ENCODE measurements around the gene PAK4.

Gene PAK4

GRCh38 chr19:39125554-39126311 lies at the start of gene PAK4:
Gene PAK4 (plus strand): TSS chr19:39125786. CDS start chr19:39169554, 43,768 bp downstream.
- Histone ChIP-seq H3K27ac (ENCODE audit: low read length) (no peak within 1 kb of the TSS), H3K4me1 (ENCODE audit: control insufficient read depth, insufficient read depth, low read length) (peaks cover 1% of the 10 kb centered on the region; the same call in 1 of the 2 replicates), H3K9me3 (ENCODE audit: control insufficient read depth, insufficient read depth, low read length) (no peaks in the 10 kb centered on the region), H3K36me3 (ENCODE audit: control insufficient read depth, insufficient read depth, low read length) (no peaks in the 10 kb centered on the region), H3K27me3 (ENCODE audit: control insufficient read depth, insufficient read depth, low read length) (peaks cover 2% of the 10 kb centered on the region), H3K4me3 (ENCODE audit: low read length) (peak within 1 kb of the TSS; percentile 96)
- peak; percentile 93 for DNase-seq (ENCODE audit: low read depth, low spot score)
- WGBS (ENCODE audit: insufficient coverage, insufficient read length) = no CpG with 5 or more reads among the region's 64 CpGs

- H3K4me1 ChIP-seq (ENCODE audit: control insufficient read depth, insufficient read depth, low read length) = no peaks in the 10 kb centered on the region
Observed at GRCh38 chr19:39077323-39077722, 48.3 kb upstream of the PAK4 start.

GRCh38 chr19:39078436-39079200 lies 47.0 kb upstream of the PAK4 start:
- H3K4me3 ChIP-seq (ENCODE audit: low read length) = no peak overlapping the region
- no peaks in the 10 kb centered on the region for H3K4me1 ChIP-seq (ENCODE audit: control insufficient read depth, insufficient read depth, low read length)
- WGBS (ENCODE audit: insufficient coverage, insufficient read length) = 100% methylated on average over 1 of the region's 7 CpGs
- H3K9me3 ChIP-seq (ENCODE audit: control insufficient read depth, insufficient read depth, low read length) = no peaks in the 10 kb centered on the region
- peaks cover 7% of the 10 kb centered on the region for H3K27me3 ChIP-seq (ENCODE audit: control insufficient read depth, insufficient read depth, low read length)
- H3K36me3 ChIP-seq (ENCODE audit: control insufficient read depth, insufficient read depth, low read length) = no peaks in the 10 kb centered on the region
- H3K27ac ChIP-seq (ENCODE audit: low read length) = no peak overlapping the region
- no peak for DNase-seq (ENCODE audit: low read depth, low spot score)

More at GRCh38 chr19:39077323-39077722, 48.3 kb upstream of the PAK4 start:
- Histone ChIP-seq H3K27me3 (ENCODE audit: control insufficient read depth, insufficient read depth, low read length) (no peaks in the 10 kb centered on the region; the same call in 1 of the 2 replicates), H3K9me3 (ENCODE audit: control insufficient read depth, insufficient read depth, low read length) (no peaks in the 10 kb centered on the region), H3K27ac (ENCODE audit: low read length) (no peak overlapping the region), H3K4me3 (ENCODE audit: low read length) (no peak overlapping the region), H3K36me3 (ENCODE audit: control insufficient read depth, insufficient read depth, low read length) (no peaks in the 10 kb centered on the region)
- DNase-seq (ENCODE audit: low read depth, low spot score) = no peak
- no CpG with 5 or more reads among the region's 11 CpGs for WGBS (ENCODE audit: insufficient coverage, insufficient read length)

DNA sequence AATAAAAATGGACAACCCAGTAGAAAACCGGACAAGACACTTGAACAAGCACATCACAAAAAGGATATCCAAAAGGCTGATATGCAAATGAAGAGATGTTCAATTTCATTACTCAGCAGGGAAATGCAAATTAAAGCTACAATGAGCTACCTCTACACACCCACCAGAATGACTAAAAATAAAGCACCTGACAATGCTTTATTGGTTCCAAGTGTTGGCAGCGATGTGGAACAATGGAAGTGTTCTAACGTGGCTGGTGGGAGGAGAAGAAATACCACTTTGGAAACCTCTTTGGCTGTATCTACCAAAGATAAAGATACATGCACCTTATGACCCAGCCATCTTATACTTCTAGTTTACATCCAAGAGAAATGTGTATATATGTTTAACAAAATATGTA lies 45.2 kb upstream of the PAK4 start:
- Histone ChIP-seq H3K36me3 (ENCODE audit: control insufficient read depth, insufficient read depth, low read length) (no peaks in the 10 kb centered on the region), H3K4me3 (ENCODE audit: low read length) (no peak overlapping the region), H3K27me3 (ENCODE audit: control insufficient read depth, insufficient read depth, low read length) (peaks cover 15% of the 10 kb centered on the region; the same call in 1 of the 2 replicates), H3K9me3 (ENCODE audit: control insufficient read depth, insufficient read depth, low read length) (no peaks in the 10 kb centered on the region), H3K27ac (ENCODE audit: low read length) (no peak overlapping the region), H3K4me1 (ENCODE audit: control insufficient read depth, insufficient read depth, low read length) (peaks cover 2% of the 10 kb centered on the region; the same call in 1 of the 2 replicates)
- WGBS (ENCODE audit: insufficient coverage, insufficient read length) = no CpG with 5 or more reads among the region's 3 CpGs
- no peak for DNase-seq (ENCODE audit: low read depth, low spot score)

DNA sequence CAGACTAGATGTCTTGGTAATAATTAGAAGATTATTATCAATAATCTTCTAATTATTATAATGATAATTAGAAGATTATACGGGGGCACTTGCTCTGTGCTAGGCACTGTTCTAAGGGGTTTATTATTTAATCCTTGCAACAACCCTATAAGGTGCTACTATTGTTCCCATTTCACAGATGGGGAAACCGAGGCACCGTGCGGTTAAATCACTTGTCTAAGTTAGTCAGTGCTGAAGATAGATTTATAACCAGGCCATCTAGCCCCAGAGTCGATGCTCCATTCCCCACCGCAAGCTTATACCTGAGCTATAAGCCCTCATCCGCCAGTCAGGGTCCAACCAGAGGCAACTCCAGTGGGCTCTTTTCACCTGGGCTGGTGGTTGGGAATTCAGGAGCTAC lies 43.4 kb upstream of the PAK4 start:
- no CpG with 5 or more reads among the region's 7 CpGs for WGBS (ENCODE audit: insufficient coverage, insufficient read length)
- H3K36me3 ChIP-seq (ENCODE audit: control insufficient read depth, insufficient read depth, low read length) = no peaks in the 10 kb centered on the region
- H3K4me3 ChIP-seq (ENCODE audit: low read length) = no peak overlapping the region
- H3K4me1 ChIP-seq (ENCODE audit: control insufficient read depth, insufficient read depth, low read length) = peaks cover 2% of the 10 kb centered on the region; the same call in 1 of the 2 replicates
- H3K27ac ChIP-seq (ENCODE audit: low read length) = no peak overlapping the region
- no peaks in the 10 kb centered on the region for H3K9me3 ChIP-seq (ENCODE audit: control insufficient read depth, insufficient read depth, low read length)
- DNase-seq (ENCODE audit: low read depth, low spot score) = no peak
- H3K27me3 ChIP-seq (ENCODE audit: control insufficient read depth, insufficient read depth, low read length) = peaks cover 15% of the 10 kb centered on the region; the same call in 1 of the 2 replicates

DNA sequence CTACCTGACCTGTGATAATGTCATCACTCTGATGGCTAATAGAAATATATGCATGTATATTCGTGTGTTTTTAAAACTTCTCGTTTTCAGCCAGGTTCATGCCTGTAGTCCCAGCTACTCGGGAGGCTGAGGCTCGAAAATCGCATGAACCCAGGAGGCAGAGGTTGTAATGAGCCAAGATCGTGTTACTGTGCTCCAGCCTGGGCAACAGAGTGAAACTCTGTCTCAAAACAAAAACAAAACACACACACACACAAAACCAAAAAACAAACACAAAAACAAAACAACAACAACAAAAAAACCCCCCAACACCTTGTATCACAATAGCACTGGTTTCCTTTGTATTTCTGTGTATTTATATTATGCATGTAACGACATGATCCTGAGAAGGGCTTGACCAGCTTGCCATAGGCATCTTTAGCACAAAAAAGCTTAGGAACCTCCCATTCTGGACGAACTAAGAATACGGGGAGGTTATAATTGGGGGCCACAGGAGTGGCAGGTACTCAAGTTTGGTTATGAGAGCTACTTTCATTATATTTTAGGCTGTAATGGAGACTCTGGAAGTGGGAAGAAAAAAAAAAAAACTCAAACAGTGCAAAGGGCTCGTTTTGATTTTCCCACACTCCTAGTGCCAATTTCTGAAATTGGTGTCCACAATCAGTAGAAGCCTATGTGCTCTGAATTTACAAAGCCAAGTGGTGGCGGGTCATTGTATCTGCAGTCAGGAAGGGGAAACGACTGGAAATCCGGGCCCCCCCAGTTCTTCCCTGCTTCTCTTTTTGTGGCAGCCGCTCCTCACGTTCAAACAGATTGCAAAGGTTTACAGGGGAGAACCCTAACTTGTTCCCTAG lies 42.6 kb upstream of the PAK4 start:
- H3K27ac ChIP-seq (ENCODE audit: low read length) = no peak overlapping the region
- no peaks in the 10 kb centered on the region for H3K9me3 ChIP-seq (ENCODE audit: control insufficient read depth, insufficient read depth, low read length)
- DNase-seq (ENCODE audit: low read depth, low spot score) = no peak
- peaks cover 15% of the 10 kb centered on the region; the same call in 1 of the 2 replicates for H3K27me3 ChIP-seq (ENCODE audit: control insufficient read depth, insufficient read depth, low read length)
- no peaks in the 10 kb centered on the region for H3K36me3 ChIP-seq (ENCODE audit: control insufficient read depth, insufficient read depth, low read length)
- H3K4me1 ChIP-seq (ENCODE audit: control insufficient read depth, insufficient read depth, low read length) = peaks cover 2% of the 10 kb centered on the region; the same call in 1 of the 2 replicates
- H3K4me3 ChIP-seq (ENCODE audit: low read length) = no peak overlapping the region
- no CpG with 5 or more reads among the region's 15 CpGs for WGBS (ENCODE audit: insufficient coverage, insufficient read length)

- Histone ChIP-seq H3K9me3 (ENCODE audit: control insufficient read depth, insufficient read depth, low read length) (no peaks in the 10 kb centered on the region), H3K27me3 (ENCODE audit: control insufficient read depth, insufficient read depth, low read length) (peaks cover 15% of the 10 kb centered on the region; the same call in 1 of the 2 replicates), H3K27ac (ENCODE audit: low read length) (no peak overlapping the region), H3K4me3 (ENCODE audit: low read length) (peak overlapping the region; percentile 44; the same call in 1 of the 2 replicates), H3K4me1 (ENCODE audit: control insufficient read depth, insufficient read depth, low read length) (peaks cover 2% of the 10 kb centered on the region; the same call in 1 of the 2 replicates), H3K36me3 (ENCODE audit: control insufficient read depth, insufficient read depth, low read length) (no peaks in the 10 kb centered on the region)
- no CpG with 5 or more reads among the region's 14 CpGs for WGBS (ENCODE audit: insufficient coverage, insufficient read length)
- no peak for DNase-seq (ENCODE audit: low read depth, low spot score)
Observed at GRCh38 chr19:39083599-39083982, 42.0 kb upstream of the PAK4 start.

GRCh38 chr19:39083983-39084731 lies 41.4 kb upstream of the PAK4 start, which contains the start of gene ACP7:
Gene ACP7 (plus strand): TSS chr19:39084368. CDS start chr19:39085270, 902 bp downstream.
- H3K9me3 ChIP-seq (ENCODE audit: control insufficient read depth, insufficient read depth, low read length) = no peaks in the 10 kb centered on the region
- H3K36me3 ChIP-seq (ENCODE audit: control insufficient read depth, insufficient read depth, low read length) = no peaks in the 10 kb centered on the region
- peaks cover 15% of the 10 kb centered on the region; the same call in 1 of the 2 replicates for H3K27me3 ChIP-seq (ENCODE audit: control insufficient read depth, insufficient read depth, low read length)
- DNase-seq (ENCODE audit: low read depth, low spot score) = no peak
- peaks cover 2% of the 10 kb centered on the region; the same call in 1 of the 2 replicates for H3K4me1 ChIP-seq (ENCODE audit: control insufficient read depth, insufficient read depth, low read length)
- H3K27ac ChIP-seq (ENCODE audit: low read length) = no peak within 1 kb of the TSS
- no CpG with 5 or more reads among the region's 54 CpGs for WGBS (ENCODE audit: insufficient coverage, insufficient read length)
- peak within 1 kb of the TSS; percentile 44; the same call in 1 of the 2 replicates for H3K4me3 ChIP-seq (ENCODE audit: low read length)

DNA sequence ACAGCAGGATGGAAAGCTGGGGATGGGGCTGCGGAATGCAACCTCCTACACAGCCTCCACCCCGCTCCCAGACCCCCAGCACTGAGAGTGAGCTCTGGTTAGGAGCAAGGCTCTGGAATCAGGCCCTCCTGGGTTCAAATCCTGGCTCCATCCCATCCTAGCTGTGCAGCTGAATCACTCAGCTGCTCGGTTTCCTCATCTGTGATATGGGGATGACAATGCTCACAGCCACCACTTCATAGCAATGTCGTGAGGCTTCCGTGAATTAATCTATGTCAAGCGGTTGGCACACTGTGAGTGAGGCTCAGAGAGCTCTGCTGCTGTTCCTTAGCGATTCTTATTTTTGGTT lies 40.9 kb upstream of the PAK4 start:
- no CpG with 5 or more reads among the region's 7 CpGs for WGBS (ENCODE audit: insufficient coverage, insufficient read length)
- Histone ChIP-seq H3K4me3 (ENCODE audit: low read length) (no peak overlapping the region; the same call in 1 of the 2 replicates), H3K4me1 (ENCODE audit: control insufficient read depth, insufficient read depth, low read length) (peaks cover 2% of the 10 kb centered on the region; the same call in 1 of the 2 replicates), H3K9me3 (ENCODE audit: control insufficient read depth, insufficient read depth, low read length) (no peaks in the 10 kb centered on the region), H3K36me3 (ENCODE audit: control insufficient read depth, insufficient read depth, low read length) (no peaks in the 10 kb centered on the region), H3K27ac (ENCODE audit: low read length) (no peak overlapping the region), H3K27me3 (ENCODE audit: control insufficient read depth, insufficient read depth, low read length) (peaks cover 15% of the 10 kb centered on the region; the same call in 1 of the 2 replicates)
- DNase-seq (ENCODE audit: low read depth, low spot score) = no peak
